ENCODE results near the gene TCEAL8. TPM values are rescaled to one million over a fixed set of nuclear protein-coding genes. Genes with fewer than 3 reads are reported as not detected.
"Not testable (repeated sequence)": the region's sequence is repeated elsewhere in the genome, so short reads cannot be mapped to it uniquely, and the experiment has no call there.

TCEAL8 gene
- total and polyA plus RNA-seq, 8 donors = 20.0 to 118 (median 78.3) TPM

DNA sequence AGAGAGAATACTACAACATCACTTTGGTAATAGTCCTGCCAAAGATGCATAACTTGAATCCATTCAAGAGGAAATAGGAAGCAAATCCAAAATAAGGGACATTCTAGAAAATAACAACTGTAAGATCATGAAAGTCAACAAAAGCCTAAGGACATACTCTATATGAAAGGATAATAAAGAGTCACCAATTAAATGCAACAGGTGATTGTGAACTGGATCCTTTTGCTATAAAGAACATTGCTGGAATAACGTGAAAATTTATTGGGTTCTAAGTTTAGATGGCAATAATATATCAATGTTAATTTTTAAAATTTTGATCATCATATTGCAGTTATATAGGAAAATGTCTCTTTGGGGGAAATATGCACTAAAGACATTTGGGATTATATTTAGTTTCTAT lies 20.1 kb downstream of the TCEAL8 start:
- no peak for TF ChIP-seq POLR2A (IDR thresholded peaks at IDR 0.05)
- H3K36me3 ChIP-seq = no peaks in the 10 kb centered on the region
- WGBS, 5 donors = 64 to 100% (median 81%) methylated on average over 1 of the region's 1 CpG
- no peaks in the 10 kb centered on the region for H3K4me1 ChIP-seq
- no peaks in the 10 kb centered on the region for H3K9me3 ChIP-seq
- H3K27me3 ChIP-seq = peaks cover 0 to 7% (median 0%) of the 10 kb centered on the region in 3 donors
- no peak for DNase-seq
- no peak overlapping the region for H3K4me3 ChIP-seq
- intact Hi-C loops (cut with DNase I; ENCODE audit: low total_unique reads) = no loop called here
- no peak overlapping the region for H3K27ac ChIP-seq

DNA sequence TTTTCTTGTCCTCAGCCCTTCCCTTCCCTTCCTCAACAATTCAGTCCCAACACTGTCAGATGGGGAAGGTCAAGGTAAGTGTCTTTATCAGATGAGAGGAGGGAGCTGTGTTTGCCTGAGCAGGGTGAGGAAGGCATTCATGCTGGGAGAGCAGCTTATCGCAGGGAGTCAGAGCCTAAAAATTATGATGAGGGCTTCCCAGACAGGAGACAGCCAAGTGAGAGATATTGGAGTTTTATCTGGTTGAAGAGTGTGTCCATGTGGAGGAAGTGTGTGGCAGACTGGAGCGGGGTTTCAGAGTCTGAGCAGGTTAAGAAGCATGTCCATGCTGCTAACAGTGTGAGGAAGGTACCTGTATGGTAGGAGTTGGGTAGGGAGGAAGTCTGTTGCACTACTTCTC lies 21.7 kb downstream of the TCEAL8 start:
- WGBS, 5 donors = 67 to 85% (median 75%) methylated on average over 2 of the region's 2 CpGs
- Histone ChIP-seq H3K4me3 (no peak overlapping the region), H3K36me3 (no peaks in the 10 kb centered on the region), H3K9me3 (no peaks in the 10 kb centered on the region), H3K27me3 (peaks cover 0 to 7% (median 0%) of the 10 kb centered on the region in 3 donors), H3K27ac (no peak overlapping the region), H3K4me1 (no peaks in the 10 kb centered on the region)
- TF ChIP-seq POLR2AphosphoS5 (IDR thresholded peaks at IDR 0.05) = no peak
- TF ChIP-seq POLR2A (IDR thresholded peaks at IDR 0.05) = no peak
- TF ChIP-seq, protein P1, sequence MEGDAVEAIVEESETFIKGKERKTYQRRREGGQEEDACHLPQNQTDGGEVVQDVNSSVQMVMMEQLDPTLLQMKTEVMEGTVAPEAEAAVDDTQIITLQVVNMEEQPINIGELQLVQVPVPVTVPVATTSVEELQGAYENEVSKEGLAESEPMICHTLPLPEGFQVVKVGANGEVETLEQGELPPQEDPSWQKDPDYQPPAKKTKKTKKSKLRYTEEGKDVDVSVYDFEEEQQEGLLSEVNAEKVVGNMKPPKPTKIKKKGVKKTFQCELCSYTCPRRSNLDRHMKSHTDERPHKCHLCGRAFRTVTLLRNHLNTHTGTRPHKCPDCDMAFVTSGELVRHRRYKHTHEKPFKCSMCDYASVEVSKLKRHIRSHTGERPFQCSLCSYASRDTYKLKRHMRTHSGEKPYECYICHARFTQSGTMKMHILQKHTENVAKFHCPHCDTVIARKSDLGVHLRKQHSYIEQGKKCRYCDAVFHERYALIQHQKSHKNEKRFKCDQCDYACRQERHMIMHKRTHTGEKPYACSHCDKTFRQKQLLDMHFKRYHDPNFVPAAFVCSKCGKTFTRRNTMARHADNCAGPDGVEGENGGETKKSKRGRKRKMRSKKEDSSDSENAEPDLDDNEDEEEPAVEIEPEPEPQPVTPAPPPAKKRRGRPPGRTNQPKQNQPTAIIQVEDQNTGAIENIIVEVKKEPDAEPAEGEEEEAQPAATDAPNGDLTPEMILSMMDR (IDR thresholded peaks at IDR 0.05) = no peak
- no peak for TF ChIP-seq EP300 (IDR thresholded peaks at IDR 0.05)
- no peak for DNase-seq
- intact Hi-C loops (cut with DNase I; ENCODE audit: low total_unique reads) = no loop called here

DNA sequence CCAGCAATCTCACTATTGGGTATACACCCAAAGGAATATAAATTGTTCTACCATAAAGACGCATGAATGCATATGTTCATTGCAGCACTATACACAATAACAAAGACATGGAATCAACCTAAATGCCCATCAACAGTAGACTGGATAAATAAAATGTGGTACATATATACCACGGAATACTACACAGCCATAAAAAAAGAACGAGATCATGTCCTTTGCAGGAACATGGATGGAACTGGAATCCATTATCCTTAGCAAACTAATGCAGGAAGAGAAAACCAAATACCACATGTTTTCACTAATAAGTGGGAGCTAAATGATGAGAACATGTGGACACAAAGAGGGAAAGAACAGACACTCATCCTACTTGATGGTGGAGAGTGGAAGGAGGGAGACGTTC lies 29.0 kb downstream of the TCEAL8 start:
- peaks cover 0 to 14% (median 7%) of the 10 kb centered on the region in 4 donors for H3K9me3 ChIP-seq
- 78 to 96% (median 94%) methylated on average over 4 of the region's 4 CpGs for whole genome bisulfite sequencing, 5 donors
- intact Hi-C loops (cut with DNase I; ENCODE audit: low total_unique reads) = not testable (repeated sequence)

DNA sequence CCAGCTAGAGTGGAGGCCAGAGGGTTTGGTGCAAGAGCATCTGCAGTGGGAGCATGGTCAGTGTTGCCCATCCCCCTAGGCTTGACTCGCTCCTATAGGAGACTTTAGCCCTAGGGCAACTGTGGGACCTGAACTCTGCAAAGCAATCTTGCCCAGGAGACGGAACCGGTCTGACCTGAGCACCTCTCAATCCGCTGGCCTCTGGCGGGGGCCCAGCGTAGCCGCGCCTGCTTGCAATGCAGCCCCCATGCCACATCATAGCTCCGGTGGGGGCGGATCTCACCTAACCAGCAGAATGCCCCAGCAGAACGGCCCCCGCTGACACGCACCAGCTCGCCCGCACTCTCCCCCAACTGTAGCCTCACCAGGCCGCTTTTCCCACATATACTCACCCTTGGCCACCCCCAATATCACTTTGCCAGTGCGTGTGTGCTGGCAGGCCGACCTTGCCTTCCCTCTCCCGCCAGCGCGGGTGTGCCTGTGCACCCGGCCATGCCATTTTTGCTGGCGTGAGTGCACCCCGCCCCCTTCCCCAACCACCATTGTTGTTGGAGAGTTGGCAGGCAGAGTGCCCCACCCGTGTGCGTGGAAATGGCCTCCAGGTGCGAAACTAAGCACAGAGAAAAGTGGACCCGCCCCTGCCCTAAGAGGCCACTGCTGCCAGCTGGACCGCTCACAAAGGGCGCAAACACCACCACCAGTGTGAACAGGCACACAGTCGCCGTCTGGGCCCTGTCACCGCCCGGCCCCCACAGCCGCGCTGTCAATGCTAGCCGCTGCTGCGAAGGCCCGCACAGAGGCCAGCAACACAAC lies 34.2 kb downstream of the TCEAL8 start:
- peaks cover 0 to 14% (median 5%) of the 10 kb centered on the region in 4 donors for H3K9me3 ChIP-seq
- H3K27ac ChIP-seq = no peak overlapping the region
- peaks cover 0 to 3% (median 0%) of the 10 kb centered on the region in 4 donors for H3K4me1 ChIP-seq
- intact Hi-C loops (cut with DNase I; ENCODE audit: low total_unique reads) = no loop called here
- H3K27me3 ChIP-seq = peaks cover 0 to 19% (median 0%) of the 10 kb centered on the region in 3 donors
- peak overlapping the region in 2 of 4 donors; percentile 23 to 27 for H3K4me3 ChIP-seq
- peak in 1 of 2 donors; percentile 12 for DNase-seq
- WGBS, 5 donors = 39 to 71% (median 45%) methylated on average over 13 to 39 of the region's 39 CpGs
- no peaks in the 10 kb centered on the region for H3K36me3 ChIP-seq
- TF ChIP-seq POLR2A (IDR thresholded peaks at IDR 0.05) = no peak
- TF ChIP-seq, protein P1 (IDR thresholded peaks at IDR 0.05) = no peak
- no peak for TF ChIP-seq POLR2AphosphoS5 (IDR thresholded peaks at IDR 0.05)
- no peak for TF ChIP-seq EP300 (IDR thresholded peaks at IDR 0.05)

More for the DNA sequence above, 29.0 kb downstream of the TCEAL8 start:
- peaks cover 0 to 17% (median 0%) of the 10 kb centered on the region in 3 donors for H3K27me3 ChIP-seq
- not testable (repeated sequence) for H3K4me1 ChIP-seq, H3K4me3 ChIP-seq, H3K36me3 ChIP-seq, H3K27ac ChIP-seq, DNase-seq

DNA sequence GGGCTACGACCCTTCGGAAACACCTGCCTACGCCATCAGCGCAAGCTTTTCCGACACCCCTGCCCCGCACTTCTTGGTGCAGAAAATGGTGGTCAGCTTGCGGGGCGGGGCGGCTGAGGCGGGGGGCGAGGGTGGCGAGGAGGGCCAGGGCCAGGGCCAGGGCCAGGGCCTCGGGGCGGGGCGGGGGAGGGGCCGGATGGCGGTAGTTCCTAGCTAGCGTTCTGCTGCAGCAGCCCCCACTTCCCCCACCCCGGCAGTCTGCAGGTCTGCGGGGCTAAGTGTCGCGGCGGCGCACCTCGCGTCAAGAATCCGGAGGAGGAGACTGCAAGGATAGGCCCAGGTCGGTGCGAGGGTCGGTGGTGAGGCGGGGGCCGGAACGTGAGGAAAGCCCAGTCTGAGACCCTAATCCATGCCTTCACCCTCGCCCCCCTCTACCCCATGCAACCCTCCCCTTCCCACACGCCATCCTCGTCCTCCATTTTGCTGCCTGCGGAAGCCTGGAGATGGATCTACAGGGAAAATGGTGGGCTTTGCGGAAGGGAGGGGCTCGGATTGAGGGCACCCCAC lies 39.4 kb downstream of the TCEAL8 start:
- peak in 1 of 2 donors; percentile 70 for DNase-seq
- Histone ChIP-seq H3K4me3 (peak overlapping the region; percentile 54 to 74 (median 70)), H3K27ac (peak overlapping the region; percentile 80 to 90 (median 85)), H3K36me3 (no peaks in the 10 kb centered on the region), H3K4me1 (peaks cover 0 to 3% (median 0%) of the 10 kb centered on the region in 4 donors), H3K27me3 (peaks cover 0 to 12% (median 0%) of the 10 kb centered on the region in 3 donors), H3K9me3 (no peaks in the 10 kb centered on the region)
- 4 to 67% (median 12%) methylated on average over 4 to 35 of the region's 39 CpGs for WGBS, 5 donors
- TF ChIP-seq EP300 (IDR thresholded peaks at IDR 0.05) = no peak
- TF ChIP-seq POLR2A (IDR thresholded peaks at IDR 0.05) = no peak
- TF ChIP-seq, protein P1 (IDR thresholded peaks at IDR 0.05) = no peak
- TF ChIP-seq POLR2AphosphoS5 (IDR thresholded peaks at IDR 0.05) = no peak
- intact Hi-C loops (cut with DNase I; ENCODE audit: low total_unique reads) = no loop called here

All from stomach (tissue), 9 donors.